IPS-NIHi11 (cell line): Measurements from ENCODE around the gene ACACA.

Source experiments
- DNase-seq: peaks from one replicate; pipeline ENCODE4 v3.0.0; 2012; ENCODE audit warnings: mixed read lengths, low spot score

Gene ACACA

GRCh38 chr17:37131669-37132611 lies 274.7 kb downstream of the ACACA start:
- no peak for DNase-seq

GRCh38 chr17:37130984-37131446 lies 275.6 kb downstream of the ACACA start:
- DNase-seq, result peak; percentile 34

- DNase-seq, result no peak
Observed at GRCh38 chr17:37124821-37125173, 281.8 kb downstream of the ACACA start.

DNA sequence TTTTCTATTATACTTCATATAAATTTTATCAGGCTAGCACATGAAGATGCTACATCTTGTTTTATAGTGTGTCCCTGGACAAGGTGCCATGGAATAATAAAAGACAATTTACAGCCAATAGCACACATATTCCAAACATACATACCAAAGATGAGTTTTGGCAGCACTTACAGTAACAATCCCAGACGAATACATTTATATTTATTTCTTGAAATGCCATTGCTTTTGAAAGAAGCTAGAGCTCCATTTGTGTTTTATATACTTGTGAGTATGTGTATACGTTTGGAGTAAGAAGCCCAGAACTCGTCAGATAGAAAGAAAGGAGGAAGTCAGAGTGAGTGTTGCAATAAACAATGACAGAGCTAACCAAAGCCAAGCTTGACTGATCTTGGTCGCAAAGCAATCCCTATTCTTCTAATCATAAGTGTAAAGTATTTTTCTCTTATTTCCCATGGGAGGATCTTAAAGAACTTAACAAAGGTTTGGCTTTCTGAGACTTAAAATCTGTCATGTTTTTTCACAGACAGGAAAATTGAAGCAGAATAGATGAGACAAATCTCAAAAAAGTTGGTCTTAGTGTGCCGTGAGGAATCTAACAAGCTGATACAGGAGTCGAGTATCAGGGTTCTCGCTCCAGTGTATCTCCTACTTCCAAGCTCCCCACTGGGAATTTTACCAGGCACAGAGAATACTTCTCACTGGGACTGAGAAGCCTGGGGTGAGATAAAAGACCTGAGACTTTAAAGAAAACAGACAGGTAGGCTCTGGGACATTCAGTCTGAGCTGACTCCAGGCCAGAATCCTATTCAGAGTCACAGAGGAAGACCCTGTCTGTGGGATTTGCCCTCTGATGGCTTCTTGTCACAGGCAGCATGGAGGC lies 282.5 kb downstream of the ACACA start:
- DNase-seq, result no peak

DNA sequence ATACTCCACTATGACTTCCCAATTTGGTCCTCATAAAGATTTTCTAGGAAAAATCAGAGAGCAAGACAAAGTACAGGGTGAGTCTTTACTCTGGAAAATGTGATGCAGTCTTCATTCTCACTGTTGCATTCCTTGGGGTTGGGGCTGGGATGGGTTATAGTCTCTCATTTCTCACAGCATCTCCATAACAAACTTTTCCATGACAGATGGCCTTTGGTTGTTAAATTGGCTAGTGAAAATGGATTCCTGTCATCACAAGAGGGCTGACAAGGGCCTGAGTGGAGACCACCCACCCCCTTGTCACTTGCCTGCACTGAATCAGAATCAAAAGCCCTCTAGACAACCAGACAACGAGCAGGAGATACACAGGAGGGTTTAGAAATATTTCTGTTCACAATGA lies 283.2 kb downstream of the ACACA start:
- DNase-seq, result no peak

- no peak for DNase-seq
Observed at GRCh38 chr17:37121616-37122015, 285.0 kb downstream of the ACACA start.

DNA sequence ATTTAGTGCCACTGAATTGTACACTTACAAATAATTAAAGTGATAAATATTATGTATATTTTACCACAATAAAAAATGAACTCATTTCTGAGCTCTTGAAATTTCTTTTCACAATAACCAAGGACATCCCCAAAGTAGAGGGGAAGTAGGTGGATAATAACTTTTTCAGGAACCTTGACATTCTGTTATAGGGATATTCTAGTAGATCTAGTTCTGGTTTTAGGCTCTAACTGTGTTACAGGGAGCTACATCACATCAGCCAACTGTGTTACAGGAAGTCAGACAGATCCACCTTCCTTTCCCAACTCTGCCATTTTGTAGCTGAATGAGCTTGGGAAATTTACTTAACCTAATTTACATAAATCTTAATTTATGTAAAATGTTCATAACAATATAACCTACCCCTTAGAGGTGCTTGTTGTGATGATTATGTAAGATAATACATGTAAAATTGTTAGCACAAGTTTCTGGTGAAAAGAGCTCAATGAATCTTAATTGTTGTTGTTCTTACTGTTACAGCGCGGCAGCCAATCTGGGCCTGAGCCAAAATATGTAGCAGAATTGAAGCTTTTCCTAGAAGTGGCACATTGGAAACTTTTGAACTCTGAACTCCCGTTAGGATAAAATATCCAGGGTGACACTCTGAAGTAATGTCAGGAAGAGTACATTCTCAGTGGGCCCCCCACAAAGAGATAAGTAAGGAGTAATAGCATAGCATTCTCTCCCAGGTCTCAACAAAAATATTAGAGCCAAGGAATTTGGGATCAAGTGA lies 288.1 kb downstream of the ACACA start:
- no peak for DNase-seq

GRCh38 chr17:37117373-37118142 lies 289.1 kb downstream of the ACACA start:
- DNase-seq, result no peak

GRCh38 chr17:37116671-37117185 lies 289.9 kb downstream of the ACACA start:
- no peak for DNase-seq

DNA sequence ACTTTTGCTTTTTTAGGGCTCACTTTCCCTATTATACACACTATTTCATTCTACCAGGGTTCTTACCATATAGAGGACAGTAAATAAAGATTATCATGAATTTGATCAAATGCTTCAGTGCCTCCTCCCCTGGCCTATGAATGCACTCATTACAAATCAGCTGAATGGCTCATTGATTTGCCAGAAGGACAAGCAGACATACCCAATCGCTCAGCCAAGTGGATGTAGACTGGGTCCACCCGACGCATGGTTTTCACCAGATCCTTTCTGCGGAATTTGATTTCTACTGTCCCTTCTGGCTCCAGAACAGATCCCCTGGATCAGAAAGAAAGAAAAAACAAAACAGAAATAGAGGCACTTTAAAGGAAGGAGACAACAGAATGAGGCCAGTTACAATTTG lies 295.3 kb downstream of the ACACA start:
- DNase-seq, result no peak

GRCh38 chr17:37110746-37111145 lies 295.9 kb downstream of the ACACA start:
- DNase-seq, result no peak

DNA sequence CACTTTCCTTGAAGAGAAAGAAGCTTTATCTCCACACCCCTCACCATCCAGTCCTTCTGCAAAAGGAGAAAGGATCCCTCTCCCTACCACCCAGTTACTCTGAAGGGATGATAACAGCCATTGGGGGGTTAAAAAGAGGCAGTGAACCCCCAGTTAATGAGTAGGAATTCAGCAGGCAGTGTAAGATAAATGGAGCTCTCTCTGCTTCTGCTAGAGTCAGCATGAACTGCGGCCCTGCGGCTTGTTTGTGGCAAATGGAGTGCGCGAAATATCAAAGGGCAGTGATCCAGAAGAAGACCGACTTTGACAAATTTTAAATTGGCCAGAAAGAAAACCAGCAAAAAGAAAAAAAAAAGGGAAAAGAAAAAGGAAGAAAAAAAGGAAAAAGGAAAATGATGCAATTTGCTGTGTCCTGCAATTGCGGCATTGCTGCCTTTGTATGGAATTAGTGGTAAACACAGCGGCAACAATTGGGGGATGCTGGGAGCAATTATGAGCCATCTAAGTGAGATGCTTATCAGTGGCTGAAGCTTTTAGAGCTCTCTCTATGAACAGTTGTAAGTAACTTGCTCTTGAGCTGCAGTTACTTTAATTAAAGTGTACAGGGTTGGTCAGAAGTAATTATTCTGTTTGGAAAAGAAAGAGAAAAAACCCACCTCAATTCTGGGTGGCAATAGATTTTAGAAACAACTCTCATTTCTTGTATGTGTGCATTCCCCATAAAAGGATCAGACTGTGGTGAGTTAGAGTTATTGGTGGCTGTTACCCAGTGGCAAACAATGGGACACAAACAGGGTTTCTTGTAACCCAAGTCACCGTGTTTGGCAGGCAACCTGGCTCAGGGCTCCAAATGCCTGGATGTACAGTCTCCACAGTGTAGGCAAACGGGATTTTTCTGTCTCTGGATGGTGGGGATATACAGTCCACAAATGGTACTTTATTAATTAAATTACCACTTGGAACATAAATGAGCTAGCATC lies 296.6 kb downstream of the ACACA start:
- no peak for DNase-seq

GRCh38 chr17:37109106-37109505 lies 297.5 kb downstream of the ACACA start:
- no peak for DNase-seq

DNA sequence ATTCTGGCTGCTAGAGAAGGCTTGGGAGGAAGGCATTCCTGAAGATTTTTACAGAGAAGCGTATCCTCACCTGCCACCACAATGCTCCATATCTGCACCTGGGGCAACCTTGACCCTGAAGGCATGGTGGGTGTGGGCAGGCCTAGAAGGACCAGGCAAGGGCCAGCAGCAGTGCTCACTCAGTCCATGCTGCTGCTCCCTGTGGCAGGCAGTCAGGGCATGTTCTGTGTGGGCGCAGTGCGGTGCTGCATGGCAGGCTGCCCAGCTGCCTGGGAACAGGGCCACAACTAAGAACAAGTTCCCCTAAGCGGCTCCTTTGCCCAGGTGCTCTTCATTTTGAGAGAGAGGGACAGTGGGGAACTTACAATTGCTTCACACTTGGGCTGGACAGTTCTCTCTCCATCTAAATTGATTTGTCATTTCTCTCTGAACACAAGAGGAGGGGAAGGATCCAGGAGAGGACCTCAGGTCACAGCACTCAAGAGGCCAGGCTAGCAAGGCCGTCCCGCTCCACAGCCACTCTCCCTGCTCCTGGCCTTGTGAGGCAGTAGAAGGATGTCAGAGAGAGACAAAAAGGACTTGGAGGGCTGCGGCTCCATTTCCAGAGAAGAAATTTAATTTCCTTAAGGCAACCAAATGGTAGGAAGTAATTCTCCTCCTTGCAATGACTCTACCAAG lies 299.1 kb downstream of the ACACA start:
- DNase-seq, result peak; percentile 25

- DNase-seq, result no peak
Observed at GRCh38 chr17:37106049-37106448, 300.6 kb downstream of the ACACA start.

DNA sequence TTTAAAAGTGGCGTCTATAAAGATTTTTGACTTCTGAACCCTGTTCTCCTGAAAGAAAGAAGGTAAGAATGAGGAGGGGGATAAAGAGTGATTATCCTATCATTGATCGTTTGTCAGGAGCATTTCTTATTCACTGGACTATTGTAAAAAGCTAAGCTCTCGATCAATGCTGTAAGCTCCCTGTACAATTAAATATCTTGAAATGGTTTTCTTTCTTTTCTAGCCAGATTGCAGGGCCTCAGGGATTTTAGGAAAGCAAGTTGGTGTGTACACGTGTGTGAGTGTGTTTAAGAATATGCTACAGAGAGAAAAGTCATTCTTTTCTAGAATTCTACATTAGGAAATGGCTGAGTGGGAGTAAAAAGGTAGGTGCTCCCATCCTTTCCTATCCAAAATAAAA lies 303.4 kb downstream of the ACACA start:
- no peak for DNase-seq

GRCh38 chr17:37101306-37101705 lies 305.3 kb downstream of the ACACA start:
- DNase-seq, result no peak

GRCh38 chr17:37100231-37100630 lies 306.4 kb downstream of the ACACA start:
- no peak for DNase-seq
